ENCODE results near the gene LPXN.

LPXN gene

GRCh38 chr11:58525037-58525614 is 50.5 kb downstream of the LPXN start:
- DNase-seq (ENCODE audit: low read depth), result no peak
- no peak overlapping the region for H3K4me3 ChIP-seq (ENCODE audit: low read length)
- no peak for TF ChIP-seq CTCF (conservative IDR thresholded peaks at IDR 0.05; ENCODE audit: low read length)

GRCh38 chr11:58524232-58525036 is 51.2 kb downstream of the LPXN start:
- H3K4me3 ChIP-seq (ENCODE audit: low read length), result peak overlapping the region; percentile 10
- TF ChIP-seq CTCF (conservative IDR thresholded peaks at IDR 0.05; ENCODE audit: low read length), result peak; percentile 95
- DNase-seq (ENCODE audit: low read depth), result peak; percentile 90

- H3K4me3 ChIP-seq (ENCODE audit: low read length), result no peak overlapping the region
- DNase-seq (ENCODE audit: low read depth), result peak; percentile 73
- TF ChIP-seq CTCF (conservative IDR thresholded peaks at IDR 0.05; ENCODE audit: low read length), result peak; percentile 84
Measured at GRCh38 chr11:58513747-58514367, 61.8 kb downstream of the LPXN start.

GRCh38 chr11:58511636-58512035 is 64.0 kb downstream of the LPXN start:
- TF ChIP-seq CTCF (conservative IDR thresholded peaks at IDR 0.05; ENCODE audit: low read length), result no peak
- H3K4me3 ChIP-seq (ENCODE audit: low read length), result no peak overlapping the region
- DNase-seq (ENCODE audit: low read depth), result no peak

- no peak for TF ChIP-seq CTCF (conservative IDR thresholded peaks at IDR 0.05; ENCODE audit: low read length)
- H3K4me3 ChIP-seq (ENCODE audit: low read length), result no peak overlapping the region
- no peak for DNase-seq (ENCODE audit: low read depth)
Measured at GRCh38 chr11:58509748-58510147, 65.9 kb downstream of the LPXN start.

- TF ChIP-seq CTCF (conservative IDR thresholded peaks at IDR 0.05; ENCODE audit: low read length), result no peak
- no peak for DNase-seq (ENCODE audit: low read depth)
- H3K4me3 ChIP-seq (ENCODE audit: low read length), result no peak overlapping the region
Measured at GRCh38 chr11:58508814-58509213, 66.8 kb downstream of the LPXN start.

Data from AG10803 (cell line).